Hindlimb muscle (tissue), 1 donor: ENCODE results near the gene DLL1. TPM values are rescaled to one million over a fixed set of nuclear protein-coding genes. Genes with fewer than 3 reads are reported as not detected.

Source experiments
- DNase-seq: peaks from one replicate; pipeline ENCODE4 v3.0.0-alpha.2; 2013
- polyA plus RNA-seq: library from polyadenylated mRNA; unstranded; fragments of 120-200 nt; gene quantifications from one replicate; pipeline ENCODE4 v1.2.1, GENCODE V29; 2013; ENCODE audit not compliant: insufficient read length

Gene DLL1
- polyA plus RNA-seq, 1 donor = 21.0 TPM

DNA sequence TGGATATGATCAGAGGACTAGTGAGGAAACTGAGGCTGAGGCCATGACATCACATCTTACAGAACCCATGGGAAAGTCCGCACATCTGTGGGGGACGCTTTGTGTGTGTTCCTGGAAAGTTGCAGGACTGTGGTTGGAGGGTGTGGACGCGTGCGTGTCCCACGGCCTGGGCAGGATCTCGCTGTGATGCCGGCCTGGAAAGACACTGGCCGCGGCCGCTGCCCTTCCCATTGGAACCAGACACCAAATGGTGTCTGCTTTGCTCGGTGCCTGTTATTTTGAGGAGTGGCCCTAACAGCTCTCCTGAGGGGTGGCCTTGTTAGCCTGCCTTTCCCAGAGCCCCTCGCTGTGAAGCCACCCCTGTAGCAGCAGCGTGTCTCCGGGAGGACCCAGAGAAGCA, 41.1 kb downstream of the DLL1 start:
- no peak for DNase-seq

GRCh38 chr6:170248861-170249600, 41.8 kb downstream of the DLL1 start:
- DNase-seq = no peak

DNA sequence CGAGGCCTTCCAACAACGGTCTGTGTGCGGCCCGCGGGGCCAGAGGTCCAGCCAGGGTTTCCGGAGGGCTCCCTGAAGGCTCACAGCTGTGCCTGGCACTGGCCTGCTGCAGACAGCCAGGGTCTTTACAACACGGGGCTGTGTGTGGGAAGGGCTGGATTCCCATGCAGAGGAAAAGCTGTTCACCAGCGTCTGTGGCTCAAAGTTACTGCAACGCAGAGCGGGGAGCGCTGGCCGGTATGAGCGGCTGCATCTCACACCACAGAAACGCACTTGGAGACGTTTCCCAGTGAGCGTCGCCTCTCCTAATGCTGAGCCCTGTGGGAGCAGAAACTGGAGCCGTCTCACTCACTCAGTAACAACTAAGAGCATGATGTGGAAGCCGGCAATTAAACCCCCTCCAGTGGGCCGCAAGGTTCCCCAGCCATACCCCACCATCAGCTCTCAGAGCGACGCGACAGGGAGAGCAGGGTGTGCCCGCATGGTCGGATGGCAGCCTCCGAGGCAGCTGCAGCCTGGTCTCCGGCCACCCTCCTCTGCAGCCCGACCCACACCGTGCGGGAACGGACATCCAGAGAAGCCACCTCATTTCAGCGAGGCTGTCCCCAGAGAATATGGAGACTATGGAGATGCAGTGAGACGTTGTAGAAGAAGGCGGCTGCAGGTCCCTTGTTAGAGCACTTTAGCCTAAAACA, 42.6 kb downstream of the DLL1 start:
- DNase-seq = no peak

- DNase-seq = no peak
These were observed 43.6 kb downstream of the DLL1 start for GRCh38 chr6:170247178-170247701.

DNA sequence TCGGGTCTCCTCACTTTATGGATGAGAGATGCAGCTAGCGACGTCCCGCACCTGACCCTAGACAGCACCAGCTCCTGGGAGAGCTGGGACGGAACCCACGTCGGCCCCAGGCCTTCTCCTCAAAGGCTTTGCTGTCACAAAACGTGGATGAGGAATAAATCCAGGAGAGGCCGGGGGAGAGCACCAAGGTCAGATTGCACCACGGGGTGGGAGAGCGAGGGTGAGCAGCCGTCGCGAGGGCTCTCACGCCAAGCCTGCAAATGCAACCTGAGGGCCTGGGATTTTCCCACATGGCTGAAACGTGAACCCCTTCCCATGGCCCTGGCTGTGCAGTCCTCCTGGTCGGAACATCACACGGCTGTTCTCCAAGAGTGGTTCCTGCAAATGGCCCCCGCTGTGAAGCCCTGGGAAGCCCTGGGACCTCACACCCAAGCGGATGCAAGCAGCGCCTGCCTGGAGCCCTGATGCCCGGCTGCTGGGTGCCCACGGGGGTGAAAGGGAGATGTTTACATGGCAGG, 45.3 kb downstream of the DLL1 start:
- no peak for DNase-seq

DNA sequence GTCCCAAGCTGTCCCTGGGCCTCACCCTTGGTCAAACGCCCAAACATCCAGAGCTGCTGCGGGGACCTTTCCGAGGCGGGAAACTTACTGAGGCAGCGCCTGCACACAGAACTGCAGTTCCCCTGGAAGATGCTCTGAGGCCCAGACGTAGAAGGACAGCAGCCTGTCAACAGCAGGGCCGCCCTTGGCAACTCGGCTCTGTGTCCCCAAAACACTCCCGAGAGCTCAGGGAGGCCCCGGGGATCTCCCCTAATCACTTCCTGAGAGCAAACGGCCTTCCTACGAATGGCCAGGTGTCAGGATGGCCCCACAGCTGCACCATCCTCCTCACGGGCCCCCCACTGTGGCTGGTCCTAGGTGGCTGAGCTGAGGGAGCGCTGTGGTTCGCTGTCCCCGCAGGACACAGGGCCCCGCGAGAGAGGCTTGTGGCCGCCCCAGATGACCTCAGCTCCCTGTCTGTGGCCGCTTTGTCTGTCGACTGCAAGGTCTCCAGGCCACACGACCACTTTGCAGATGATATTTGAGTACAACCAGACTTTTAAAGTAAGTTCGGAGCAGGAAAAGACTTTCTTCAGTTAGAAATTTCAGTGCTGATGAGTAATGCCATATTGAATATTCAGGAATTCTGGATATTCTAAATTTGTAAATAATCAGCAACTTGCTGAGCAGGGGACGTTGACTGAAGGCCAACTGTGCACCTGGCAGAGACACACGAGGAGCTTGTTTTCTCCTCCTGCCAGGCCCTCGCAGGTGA, 46.0 kb downstream of the DLL1 start:
- no peak for DNase-seq

DNA sequence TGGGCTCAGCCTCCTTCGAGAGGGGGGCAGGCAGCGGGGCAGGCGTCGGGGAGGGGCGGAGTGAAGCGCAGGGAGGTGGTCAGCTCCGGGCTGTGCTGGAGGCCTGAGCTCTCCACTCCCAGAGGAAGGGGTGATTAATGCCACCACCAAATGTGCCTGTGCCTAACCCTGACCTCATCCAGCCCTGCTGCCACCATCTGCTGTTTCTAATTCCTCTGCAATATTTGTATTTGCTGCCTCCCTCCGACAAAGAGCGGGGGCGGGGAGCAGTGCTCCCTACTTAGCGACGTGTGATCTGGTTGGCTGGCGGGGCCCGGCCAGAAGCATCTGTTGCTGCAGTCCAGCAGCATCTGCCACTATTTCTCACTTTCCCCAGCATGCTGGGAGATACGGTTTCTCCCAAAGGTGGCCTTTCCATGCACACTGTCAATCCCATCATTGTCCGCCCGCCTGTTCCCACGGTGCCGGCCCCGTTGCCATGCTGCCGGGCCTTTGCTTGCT, 47.0 kb downstream of the DLL1 start:
- no peak for DNase-seq

GRCh38 chr6:170243386-170243785, 47.5 kb downstream of the DLL1 start:
- DNase-seq = no peak

- no peak for DNase-seq
These were observed 51.9 kb downstream of the DLL1 start for GRCh38 chr6:170238741-170239565.

- no peak for DNase-seq
These were observed 52.7 kb downstream of the DLL1 start for GRCh38 chr6:170237999-170238740.

DNA sequence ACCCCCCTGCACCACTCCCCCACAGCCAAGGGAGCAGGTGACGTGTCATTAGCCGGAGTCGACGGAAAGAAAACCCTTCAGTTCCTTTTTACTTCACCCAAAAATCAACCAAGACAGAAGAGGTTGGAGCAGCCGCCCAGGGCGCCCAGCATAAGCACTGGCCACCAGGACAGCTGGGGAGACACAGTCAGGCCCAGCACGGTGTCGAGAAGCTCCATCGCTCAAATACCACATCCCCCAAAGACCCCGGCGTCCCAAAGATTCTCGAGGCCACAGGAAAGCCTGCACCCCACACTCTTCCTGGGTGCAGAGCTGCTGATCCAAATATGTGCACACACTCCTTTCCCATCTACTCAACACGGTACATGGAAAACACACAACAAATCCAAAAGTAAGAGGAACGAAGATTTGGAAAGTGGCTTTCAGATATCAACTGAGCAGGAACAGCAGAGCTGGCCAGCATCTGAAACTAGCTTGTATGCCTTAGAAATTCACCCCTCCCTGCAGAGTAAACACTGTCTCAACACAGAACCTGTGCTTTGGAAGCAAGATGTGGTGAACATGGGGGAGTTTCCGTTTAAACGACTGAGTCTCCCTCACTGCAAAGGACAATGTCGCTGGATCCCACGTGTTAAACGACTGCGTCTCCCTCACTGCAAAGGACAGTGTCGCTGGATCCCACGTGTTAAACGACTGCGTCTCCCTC, 54.6 kb downstream of the DLL1 start:
- DNase-seq = no peak

- no peak for DNase-seq
These were observed 55.3 kb downstream of the DLL1 start for GRCh38 chr6:170235391-170236125.

DNA sequence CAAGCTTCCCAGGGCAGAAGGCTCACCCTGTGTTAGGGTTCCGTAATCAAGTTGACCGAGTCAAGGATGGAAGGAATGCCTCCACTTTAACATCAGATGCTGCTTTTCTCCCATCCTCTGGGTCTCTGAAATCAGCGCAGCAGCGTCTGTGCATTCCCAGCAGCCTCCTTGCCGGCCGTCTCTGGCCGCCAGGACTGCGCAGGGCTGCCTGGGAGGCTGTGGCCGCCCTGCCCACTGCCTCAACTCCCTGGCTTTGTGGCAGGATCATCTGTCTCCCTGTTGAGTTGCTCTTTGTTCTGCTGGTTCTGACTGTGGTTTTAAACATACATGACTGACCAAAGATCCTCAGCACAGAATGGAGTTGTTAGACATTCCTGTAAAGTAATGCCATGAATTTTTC, 56.5 kb downstream of the DLL1 start:
- no peak for DNase-seq

- DNase-seq = no peak
These were observed 57.3 kb downstream of the DLL1 start for GRCh38 chr6:170233286-170234205.
